Osteocyte (in vitro differentiated cells): ENCODE measurements around the gene ROBO4. TPM values are rescaled to one million over a fixed set of nuclear protein-coding genes. Genes with fewer than 3 reads are reported as not detected.

Source experiments
- DNase-seq: peaks from one replicate; pipeline ENCODE4 v3.0.0; 2021; ENCODE audit warnings: mixed read lengths; ENCODE audit not compliant: unreplicated experiment; ENCODE audit errors: extremely low spot score
- H3K27ac Mint-ChIP-seq: one replicate; pipeline ENCODE4 v1.8.0; 2021; ENCODE audit warnings: mild to moderate bottlenecking, mixed read lengths; ENCODE audit not compliant: unreplicated experiment
- H3K27me3 Mint-ChIP-seq: one replicate; pipeline ENCODE4 v1.8.0; 2021; ENCODE audit warnings: mixed read lengths; ENCODE audit not compliant: unreplicated experiment
- H3K36me3 Mint-ChIP-seq: one replicate; pipeline ENCODE4 v1.8.0; 2021; ENCODE audit warnings: mixed read lengths; ENCODE audit not compliant: unreplicated experiment
- H3K4me1 Mint-ChIP-seq: one replicate; pipeline ENCODE4 v1.8.0; 2021; ENCODE audit warnings: mixed read lengths; ENCODE audit not compliant: unreplicated experiment
- H3K4me3 Mint-ChIP-seq: one replicate; pipeline ENCODE4 v1.8.0; 2021; ENCODE audit warnings: mild to moderate bottlenecking, moderate library complexity, mixed read lengths; ENCODE audit not compliant: unreplicated experiment
- H3K9me3 Mint-ChIP-seq: one replicate; pipeline ENCODE4 v1.8.0; 2021; ENCODE audit warnings: mixed read lengths; ENCODE audit not compliant: unreplicated experiment
- total RNA-seq: library from RNA; stranded (reverse); gene quantifications from 2 replicates; pipeline ENCODE4 v1.2.1, GENCODE V29; 2021
- TF ChIP-seq, protein P1 (sequence below): fragments of 200-600 bp; sonication (generic); IDR thresholded peaks from 2 replicates; pipeline ENCODE4 v1.5.0; 2021; ENCODE audit warnings: antibody characterized with exemption, mild to moderate bottlenecking, moderate library complexity

Gene ROBO4
- total RNA-seq, 1 donor from 2014 or later, result 0.56 TPM

DNA sequence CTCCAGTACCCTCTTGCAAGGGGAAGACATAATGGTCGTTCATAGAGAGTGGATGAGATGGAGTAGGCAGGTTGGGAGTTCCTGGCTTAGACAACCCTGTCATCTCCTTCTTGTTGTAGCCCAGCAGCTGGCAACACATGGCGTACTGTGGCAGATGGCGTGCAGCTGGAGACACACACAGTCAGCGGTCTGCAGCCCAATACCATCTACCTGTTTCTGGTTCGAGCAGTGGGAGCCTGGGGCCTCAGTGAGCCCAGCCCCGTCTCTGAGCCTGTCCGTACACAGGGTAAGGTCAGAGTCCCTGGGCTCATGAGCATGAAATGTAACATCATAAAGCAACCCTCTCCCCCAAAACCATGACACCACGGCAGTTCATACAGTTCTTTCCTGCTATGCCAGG lies 23.7 kb downstream of the ROBO4 start:
- DNase-seq, result no peak
- Mint-ChIP-seq H3K27me3 (peaks cover 50% of the 10 kb centered on the region), H3K27ac (no peak overlapping the region), H3K36me3 (no peaks in the 10 kb centered on the region), H3K9me3 (no peaks in the 10 kb centered on the region), H3K4me3 (no peak overlapping the region), H3K4me1 (peaks cover 19% of the 10 kb centered on the region)
- TF ChIP-seq, protein P1, sequence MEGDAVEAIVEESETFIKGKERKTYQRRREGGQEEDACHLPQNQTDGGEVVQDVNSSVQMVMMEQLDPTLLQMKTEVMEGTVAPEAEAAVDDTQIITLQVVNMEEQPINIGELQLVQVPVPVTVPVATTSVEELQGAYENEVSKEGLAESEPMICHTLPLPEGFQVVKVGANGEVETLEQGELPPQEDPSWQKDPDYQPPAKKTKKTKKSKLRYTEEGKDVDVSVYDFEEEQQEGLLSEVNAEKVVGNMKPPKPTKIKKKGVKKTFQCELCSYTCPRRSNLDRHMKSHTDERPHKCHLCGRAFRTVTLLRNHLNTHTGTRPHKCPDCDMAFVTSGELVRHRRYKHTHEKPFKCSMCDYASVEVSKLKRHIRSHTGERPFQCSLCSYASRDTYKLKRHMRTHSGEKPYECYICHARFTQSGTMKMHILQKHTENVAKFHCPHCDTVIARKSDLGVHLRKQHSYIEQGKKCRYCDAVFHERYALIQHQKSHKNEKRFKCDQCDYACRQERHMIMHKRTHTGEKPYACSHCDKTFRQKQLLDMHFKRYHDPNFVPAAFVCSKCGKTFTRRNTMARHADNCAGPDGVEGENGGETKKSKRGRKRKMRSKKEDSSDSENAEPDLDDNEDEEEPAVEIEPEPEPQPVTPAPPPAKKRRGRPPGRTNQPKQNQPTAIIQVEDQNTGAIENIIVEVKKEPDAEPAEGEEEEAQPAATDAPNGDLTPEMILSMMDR, result no peak

DNA sequence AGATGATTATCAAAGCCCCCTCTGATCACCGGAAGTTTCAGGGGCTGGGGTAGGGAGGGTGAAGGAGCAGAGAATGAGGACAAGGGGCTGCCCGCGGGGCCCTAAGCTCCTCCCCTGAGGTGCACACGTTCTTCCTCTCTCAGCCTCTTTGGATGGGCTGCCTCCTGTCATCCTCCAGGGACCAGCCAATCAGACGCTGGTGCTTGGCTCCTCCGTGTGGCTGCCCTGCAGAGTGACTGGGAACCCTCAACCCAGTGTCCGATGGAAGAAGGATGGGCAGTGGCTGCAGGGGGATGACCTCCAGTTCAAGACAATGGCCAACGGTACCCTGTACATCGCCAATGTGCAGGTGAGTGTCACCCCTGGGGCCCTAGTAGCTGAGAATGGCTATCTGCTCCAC lies 24.9 kb downstream of the ROBO4 start:
- no peak overlapping the region for H3K4me3 Mint-ChIP-seq
- no peaks in the 10 kb centered on the region for H3K9me3 Mint-ChIP-seq
- H3K27me3 Mint-ChIP-seq, result peaks cover 63% of the 10 kb centered on the region
- DNase-seq, result peak; percentile 62
- no peaks in the 10 kb centered on the region for H3K36me3 Mint-ChIP-seq
- TF ChIP-seq, protein P1, result no peak
- peaks cover 18% of the 10 kb centered on the region for H3K4me1 Mint-ChIP-seq
- no peak overlapping the region for H3K27ac Mint-ChIP-seq

DNA sequence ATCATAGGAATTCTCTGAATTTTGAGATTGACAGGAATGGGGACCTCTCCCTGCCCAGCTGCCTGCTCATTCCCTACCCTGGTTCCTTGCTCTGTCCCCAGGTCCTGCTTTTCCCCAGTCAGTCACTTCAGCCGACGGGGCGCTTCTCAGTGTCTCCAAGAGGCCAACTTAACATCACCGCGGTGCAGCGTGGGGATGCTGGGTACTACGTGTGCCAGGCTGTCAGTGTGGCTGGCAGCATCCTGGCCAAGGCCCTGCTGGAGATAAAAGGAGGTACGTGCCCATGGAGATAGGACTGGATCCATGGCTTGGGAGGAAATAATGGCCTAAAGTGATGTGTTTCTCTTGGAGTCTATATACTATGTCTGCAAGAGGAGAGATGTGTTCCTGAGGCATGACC lies 25.4 kb downstream of the ROBO4 start:
- peaks cover 18% of the 10 kb centered on the region for H3K4me1 Mint-ChIP-seq
- H3K27me3 Mint-ChIP-seq, result peaks cover 67% of the 10 kb centered on the region
- no peaks in the 10 kb centered on the region for H3K9me3 Mint-ChIP-seq
- TF ChIP-seq, protein P1, result no peak
- H3K4me3 Mint-ChIP-seq, result no peak overlapping the region
- no peak overlapping the region for H3K27ac Mint-ChIP-seq
- H3K36me3 Mint-ChIP-seq, result no peaks in the 10 kb centered on the region
- DNase-seq, result peak; percentile 51

DNA sequence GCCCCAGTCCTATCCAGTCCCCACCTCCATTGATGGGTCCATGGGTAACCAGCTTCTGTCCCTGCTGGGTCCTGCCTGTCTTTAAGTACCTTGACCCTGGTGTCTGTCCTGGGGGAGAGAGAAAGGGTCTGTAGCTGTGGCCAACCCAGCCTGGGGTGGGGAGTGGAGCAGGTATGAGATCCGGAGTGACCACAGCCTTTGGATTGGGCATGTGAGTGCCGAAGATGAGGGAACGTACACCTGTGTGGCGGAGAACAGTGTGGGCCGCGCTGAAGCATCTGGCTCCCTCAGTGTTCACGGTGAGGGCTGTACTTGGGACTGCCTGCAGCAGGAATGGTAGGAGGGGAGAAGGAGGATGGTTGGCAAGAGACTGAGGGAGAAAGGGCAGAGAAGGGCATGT lies 27.2 kb downstream of the ROBO4 start:
- peaks cover 18% of the 10 kb centered on the region for H3K4me1 Mint-ChIP-seq
- peaks cover 84% of the 10 kb centered on the region for H3K27me3 Mint-ChIP-seq
- no peaks in the 10 kb centered on the region for H3K9me3 Mint-ChIP-seq
- no peaks in the 10 kb centered on the region for H3K36me3 Mint-ChIP-seq
- no peak for DNase-seq
- H3K27ac Mint-ChIP-seq, result no peak overlapping the region
- TF ChIP-seq, protein P1, result no peak
- H3K4me3 Mint-ChIP-seq, result no peak overlapping the region

DNA sequence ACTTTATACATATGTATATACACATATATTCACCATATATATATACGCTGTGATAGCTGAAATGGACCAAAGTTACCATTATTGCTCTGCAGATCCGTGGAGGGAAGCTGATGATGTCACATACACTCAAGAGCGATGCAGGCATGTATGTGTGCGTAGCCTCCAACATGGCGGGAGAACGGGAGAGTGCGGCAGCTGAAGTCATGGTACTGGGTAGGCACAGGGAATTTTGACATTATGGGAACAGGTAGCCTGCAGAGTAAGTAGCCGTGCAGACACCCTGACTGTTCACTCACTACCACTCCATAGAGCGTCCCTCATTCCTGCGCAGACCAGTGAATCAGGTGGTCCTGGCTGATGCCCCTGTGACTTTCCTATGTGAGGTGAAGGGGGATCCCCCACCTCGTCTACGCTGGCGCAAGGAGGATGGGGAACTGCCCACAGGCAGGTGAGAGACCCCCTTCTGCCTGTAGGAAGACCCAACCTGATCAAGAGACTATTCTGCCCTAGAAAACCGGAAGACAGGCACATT lies 27.7 kb downstream of the ROBO4 start:
- no peak for DNase-seq
- no peaks in the 10 kb centered on the region for H3K9me3 Mint-ChIP-seq
- no peak overlapping the region for H3K27ac Mint-ChIP-seq
- H3K4me3 Mint-ChIP-seq, result no peak overlapping the region
- peaks cover 87% of the 10 kb centered on the region for H3K27me3 Mint-ChIP-seq
- H3K4me1 Mint-ChIP-seq, result peaks cover 16% of the 10 kb centered on the region
- TF ChIP-seq, protein P1, result no peak
- H3K36me3 Mint-ChIP-seq, result no peaks in the 10 kb centered on the region
